ENCODE measurements around the gene NDUFB11.

GRCh38 chrX:47174376-47174775 is 29.9 kb upstream of the NDUFB11 start:
- TF ChIP-seq CTCF (conservative IDR thresholded peaks at IDR 0.05; ENCODE audit: low read length): no peak
- no peak for TF ChIP-seq EZH2phosphoT487 (IDR thresholded peaks at IDR 0.05; ENCODE audit: borderline replicate concordance)
